Adrenal gland (tissue), 12 donors: ENCODE results near the gene RGS7. TPM values are rescaled to one million over a fixed set of nuclear protein-coding genes. Genes with fewer than 3 reads are reported as not detected.
"Not testable (repeated sequence)": the region's sequence is repeated elsewhere in the genome, so short reads cannot be mapped to it uniquely, and the experiment has no call there.

Source experiments
- DNase-seq, 7 donors: peaks; one replicate each; pipeline ENCODE4 v3.0.0-alpha.2; 2019 to 2020
- H3K27ac ChIP-seq, 5 donors: fragments of 200-600 bp; sonication (generic) in 4 of 5; 1 replicate in 3 of 5; 2 replicates in 2 of 5; pipeline versions ENCODE4 v1.5.1 to v1.8.0; 2016 to 2020; ENCODE audit warnings: mild to moderate bottlenecking in 1 of 5
- H3K27me3 ChIP-seq: fragments of 200-600 bp; 2 replicates; pipeline ENCODE4 v1.8.0; 2021
- H3K36me3 ChIP-seq, 2 donors: fragments of 200-600 bp; replicated peaks in 1 of 2; 1 replicate in 1 of 2; 2 replicates in 1 of 2; pipeline versions ENCODE4 v1.5.1 to v1.8.0; 2018 to 2022
- H3K4me1 ChIP-seq, 2 donors: fragments of 200-600 bp; replicated peaks in 1 of 2; 1 replicate in 1 of 2; 2 replicates in 1 of 2; pipeline versions ENCODE4 v1.5.1 to v1.8.0; 2018 to 2021
- H3K4me3 ChIP-seq, 4 donors: fragments of 200-600 bp; sonication (generic) in 3 of 4; one replicate each; pipeline ENCODE4 v1.5.1; 2016 to 2018
- H3K9me3 ChIP-seq, 3 donors: fragments of 200-600 bp; sonication (generic) in 1 of 3; replicated peaks in 1 of 3; 1 replicate in 2 of 3; 2 replicates in 1 of 3; pipeline versions ENCODE4 v1.5.1 to v1.8.0; 2016 to 2021
- CTCF ChIP-seq, 6 experiments: fragments of 450-650 bp in 4 of 6; fragments of 200-600 bp in 2 of 6; sonication (generic) in 1 of 6; IDR thresholded peaks; 1 replicate in 5 of 6; 2 replicates in 1 of 6; pipeline versions ENCODE4 v1.5.1 to v1.8.0; 2016 to 2021; ENCODE audit warnings: antibody characterized with exemption in 6 of 6, mild to moderate bottlenecking in 2 of 6, moderate library complexity in 1 of 6
- POLR2A ChIP-seq, 2 donors: fragments of 450-650 bp; IDR thresholded peaks; one replicate each; pipeline ENCODE4 v1.6.1; 2017; ENCODE audit warnings: antibody characterized with exemption in 2 of 2, mild to moderate bottlenecking in 2 of 2, moderate library complexity in 1 of 2
- WGBS, 4 donors: extraction: QIAGEN DNeasy Blood & Tissue Kit in 2 of 4; methylation state at CpG; one replicate each; pipeline versions ENCODE4 v1.1.5 to v1.1.7; 2013 to 2017; 5-methylcytosine and 5-hydroxymethylcytosine counted together
- intact Hi-C, 2 donors: fragments of 100-400 bp; cut with DNase I; formaldehyde crosslinking; loops; one replicate each; pipeline versions ENCODE4 v1.14.1 to v1.15.0; 2022 to 2023
- polyA plus RNA-seq, 3 donors: library from polyadenylated mRNA; stranded (reverse); fragments of 200-250 nt in 2 of 3; fragments of 350-450 nt in 1 of 3; fragmentation: Illumina TruSeq in 1 of 3; extraction: RNeasy Lipid Tissue Mini Kit (QIAGEN cat#74804) in 1 of 3; gene quantifications; one replicate each; pipeline ENCODE4 v1.2.3, GENCODE V29; 2013 to 2014
- total RNA-seq, 9 donors: library from RNA; depleted of rRNA in 4 of 9; stranded (reverse); fragments of >200 nt in 4 of 9; fragments of 120-200 nt in 1 of 9; fragmentation: NEBNext Ultra II Directional in 1 of 9; extraction: Animal tissue kit (Norgen Biotek cat#: 25700) in 1 of 9; gene quantifications; one replicate each; pipeline versions ENCODE4 v1.1.0 to v1.2.4, GENCODE V29; 2013 to 2023
- donor health status: healthy with polysubstance abuse.
- donor health status: Bipolar disorder and iron deficiency.
- donor health status: DM: yes; HTN: yes; CAD: no.
- donor health status: DM: no; HTN: no; CAD: no.
- donor health status: DM: no; HTN: no; CAD: no.
- donor health status: DM: yes; HTN: yes; CAD: no.

The RGS7 gene
- total and polyA plus RNA-seq, 12 donors, result 1.1 to 6.1 (median 3.0) TPM

- no peaks in the 10 kb centered on the region for H3K27me3 ChIP-seq
- H3K4me3 ChIP-seq, result no peak overlapping the region
- H3K27ac ChIP-seq, result no peak overlapping the region
- H3K4me1 ChIP-seq, result no peaks in the 10 kb centered on the region
- H3K9me3 ChIP-seq, result no peaks in the 10 kb centered on the region
- peak; percentile 14 to 58 (median 27) for DNase-seq
- H3K36me3 ChIP-seq, result no peaks in the 10 kb centered on the region
- 56 to 58% (median 57%) methylated on average over 15 of the region's 15 CpGs for WGBS, 4 donors
- TF ChIP-seq POLR2A (IDR thresholded peaks at IDR 0.05) (no peak), CTCF (IDR thresholded peaks at IDR 0.05) (peak; percentile 55 to 68 (median 60))
- intact Hi-C loops, result no loop called here
Measured at GRCh38 chr1:240888039-240888786, 468.8 kb downstream of the RGS7 start.

- no peaks in the 10 kb centered on the region for H3K4me1 ChIP-seq
- H3K9me3 ChIP-seq, result no peaks in the 10 kb centered on the region
- 91 to 97% (median 94%) methylated on average over 3 of the region's 3 CpGs for WGBS, 4 donors
- no peak for DNase-seq
- H3K36me3 ChIP-seq, result no peaks in the 10 kb centered on the region
- TF ChIP-seq POLR2A (IDR thresholded peaks at IDR 0.05) (no peak), CTCF (IDR thresholded peaks at IDR 0.05) (no peak)
- no peak overlapping the region for H3K4me3 ChIP-seq
- H3K27ac ChIP-seq, result no peak overlapping the region
- intact Hi-C loops, result no loop called here
- H3K27me3 ChIP-seq, result no peaks in the 10 kb centered on the region
Measured at GRCh38 chr1:240883490-240883889, 473.5 kb downstream of the RGS7 start.

- H3K27ac ChIP-seq, H3K4me1 ChIP-seq, H3K4me3 ChIP-seq, H3K9me3 ChIP-seq, H3K27me3 ChIP-seq, H3K36me3 ChIP-seq, DNase-seq, intact Hi-C loops: not testable (repeated sequence)
- WGBS, 4 donors, result 90 to 99% (median 94%) methylated on average over 6 of the region's 6 CpGs
Measured at GRCh38 chr1:240882656-240883308, 474.2 kb downstream of the RGS7 start.

GRCh38 chr1:240878631-240879030 is 478.4 kb downstream of the RGS7 start:
- H3K4me1 ChIP-seq, result no peaks in the 10 kb centered on the region
- H3K4me3 ChIP-seq, result no peak overlapping the region
- 89 to 97% (median 94%) methylated on average over 1 of the region's 1 CpG for WGBS, 4 donors

More at GRCh38 chr1:240878631-240879030, 478.4 kb downstream of the RGS7 start:
- Histone ChIP-seq H3K9me3 (no peaks in the 10 kb centered on the region), H3K36me3 (no peaks in the 10 kb centered on the region), H3K27me3 (no peaks in the 10 kb centered on the region), H3K27ac (no peak overlapping the region)
- TF ChIP-seq CTCF (IDR thresholded peaks at IDR 0.05) (no peak), POLR2A (IDR thresholded peaks at IDR 0.05) (no peak)
- no peak for DNase-seq
- intact Hi-C loops, result no loop called here
